NB4 (cell line): ENCODE data around the gene ARHGAP15.

Experiments
- MYC ChIP-seq: IDR thresholded peaks from 2 replicates; pipeline ENCODE4 v1.6.1; 2011; ENCODE audit warnings: low read depth, low read length
- POLR2A ChIP-seq: IDR thresholded peaks from 2 replicates; pipeline ENCODE4 v1.6.1; 2011; ENCODE audit warnings: mild to moderate bottlenecking; ENCODE audit not compliant: insufficient read length; ENCODE audit errors: extremely low read depth
- TF ChIP-seq, protein P1 (sequence below): IDR thresholded peaks from one replicate; pipeline ENCODE4 v1.5.1; 2012; ENCODE audit warnings: low read depth, low read length
- TF ChIP-seq, protein P2 (sequence below): IDR thresholded peaks from 2 replicates; pipeline ENCODE4 v1.6.1; 2011; ENCODE audit warnings: low read depth, low read length

DNA sequence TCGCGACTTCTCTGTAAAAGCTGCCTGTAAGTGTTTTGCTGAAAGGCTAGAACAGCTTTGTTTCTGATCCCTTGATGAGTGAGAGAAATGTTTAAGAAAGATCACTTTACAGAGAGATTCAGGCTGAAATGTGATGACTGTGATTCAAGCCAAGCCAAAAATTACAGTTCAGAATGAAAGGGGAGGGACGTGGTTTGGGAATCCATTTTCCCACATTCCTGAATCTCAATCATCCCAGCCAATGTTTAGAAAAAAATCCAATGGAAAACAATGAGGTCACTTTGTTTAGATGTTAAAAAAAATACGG is 416.7 kb downstream of the ARHGAP15 start:
- TF ChIP-seq, protein P1, sequence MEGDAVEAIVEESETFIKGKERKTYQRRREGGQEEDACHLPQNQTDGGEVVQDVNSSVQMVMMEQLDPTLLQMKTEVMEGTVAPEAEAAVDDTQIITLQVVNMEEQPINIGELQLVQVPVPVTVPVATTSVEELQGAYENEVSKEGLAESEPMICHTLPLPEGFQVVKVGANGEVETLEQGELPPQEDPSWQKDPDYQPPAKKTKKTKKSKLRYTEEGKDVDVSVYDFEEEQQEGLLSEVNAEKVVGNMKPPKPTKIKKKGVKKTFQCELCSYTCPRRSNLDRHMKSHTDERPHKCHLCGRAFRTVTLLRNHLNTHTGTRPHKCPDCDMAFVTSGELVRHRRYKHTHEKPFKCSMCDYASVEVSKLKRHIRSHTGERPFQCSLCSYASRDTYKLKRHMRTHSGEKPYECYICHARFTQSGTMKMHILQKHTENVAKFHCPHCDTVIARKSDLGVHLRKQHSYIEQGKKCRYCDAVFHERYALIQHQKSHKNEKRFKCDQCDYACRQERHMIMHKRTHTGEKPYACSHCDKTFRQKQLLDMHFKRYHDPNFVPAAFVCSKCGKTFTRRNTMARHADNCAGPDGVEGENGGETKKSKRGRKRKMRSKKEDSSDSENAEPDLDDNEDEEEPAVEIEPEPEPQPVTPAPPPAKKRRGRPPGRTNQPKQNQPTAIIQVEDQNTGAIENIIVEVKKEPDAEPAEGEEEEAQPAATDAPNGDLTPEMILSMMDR: no peak
- no peak for TF ChIP-seq POLR2A
- TF ChIP-seq, protein P2, sequence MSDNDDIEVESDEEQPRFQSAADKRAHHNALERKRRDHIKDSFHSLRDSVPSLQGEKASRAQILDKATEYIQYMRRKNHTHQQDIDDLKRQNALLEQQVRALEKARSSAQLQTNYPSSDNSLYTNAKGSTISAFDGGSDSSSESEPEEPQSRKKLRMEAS: no peak
- no peak for TF ChIP-seq MYC
